Thyroid gland (tissue), 4 donors: ENCODE data around the gene DUSP10.

Source experiments
- POLR2A ChIP-seq, 2 donors: fragments of 450-650 bp; IDR thresholded peaks; one replicate each; pipeline ENCODE4 v1.6.1; 2017; ENCODE audit warnings: antibody characterized with exemption in 2 of 2, mild to moderate bottlenecking in 2 of 2, moderate library complexity in 1 of 2
- TF ChIP-seq, protein P1 (sequence below), 6 experiments: fragments of 200-600 bp in 3 of 6; fragments of 450-650 bp in 3 of 6; sonication (generic) in 3 of 6; IDR thresholded peaks; one replicate each; pipeline ENCODE4 v1.5.1; 2016 to 2019; ENCODE audit warnings: antibody characterized with exemption in 6 of 6, mild to moderate bottlenecking in 2 of 6, inconsistent platforms in 1 of 6, moderate library complexity in 1 of 6

DNA sequence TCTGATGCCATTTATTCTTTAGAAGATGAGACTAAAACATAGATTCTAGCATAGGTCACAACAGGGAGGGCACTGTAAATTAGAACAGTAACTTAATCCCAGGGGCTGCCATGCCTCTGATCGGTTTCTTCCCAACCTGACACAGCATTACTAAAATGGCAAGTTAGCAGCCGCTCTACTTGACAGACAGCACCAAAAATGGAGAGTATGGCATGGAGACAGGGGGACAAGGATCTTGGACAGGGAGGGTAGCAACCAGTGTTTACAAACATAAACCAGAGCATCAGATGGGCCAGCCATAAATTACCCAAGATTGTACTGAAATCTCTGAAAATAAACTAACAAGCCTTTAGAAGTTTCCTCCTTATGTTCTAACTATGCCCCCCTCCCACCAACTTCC, 5.9 kb downstream of the DUSP10 start:
- no peak for TF ChIP-seq POLR2A (IDR thresholded peaks at IDR 0.05)
- TF ChIP-seq, protein P1, sequence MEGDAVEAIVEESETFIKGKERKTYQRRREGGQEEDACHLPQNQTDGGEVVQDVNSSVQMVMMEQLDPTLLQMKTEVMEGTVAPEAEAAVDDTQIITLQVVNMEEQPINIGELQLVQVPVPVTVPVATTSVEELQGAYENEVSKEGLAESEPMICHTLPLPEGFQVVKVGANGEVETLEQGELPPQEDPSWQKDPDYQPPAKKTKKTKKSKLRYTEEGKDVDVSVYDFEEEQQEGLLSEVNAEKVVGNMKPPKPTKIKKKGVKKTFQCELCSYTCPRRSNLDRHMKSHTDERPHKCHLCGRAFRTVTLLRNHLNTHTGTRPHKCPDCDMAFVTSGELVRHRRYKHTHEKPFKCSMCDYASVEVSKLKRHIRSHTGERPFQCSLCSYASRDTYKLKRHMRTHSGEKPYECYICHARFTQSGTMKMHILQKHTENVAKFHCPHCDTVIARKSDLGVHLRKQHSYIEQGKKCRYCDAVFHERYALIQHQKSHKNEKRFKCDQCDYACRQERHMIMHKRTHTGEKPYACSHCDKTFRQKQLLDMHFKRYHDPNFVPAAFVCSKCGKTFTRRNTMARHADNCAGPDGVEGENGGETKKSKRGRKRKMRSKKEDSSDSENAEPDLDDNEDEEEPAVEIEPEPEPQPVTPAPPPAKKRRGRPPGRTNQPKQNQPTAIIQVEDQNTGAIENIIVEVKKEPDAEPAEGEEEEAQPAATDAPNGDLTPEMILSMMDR (IDR thresholded peaks at IDR 0.05) = no peak
